HCT116 (cell line): Measurements from ENCODE around the gene TEKT3. TPM values are rescaled to one million over a fixed set of nuclear protein-coding genes. Genes with fewer than 3 reads are reported as not detected.

Source experiments
- ATAC-seq: fragments of 200-7000 bp; cut with Tn5 transposase; 2 replicates; pipeline ENCODE4 v1.9.1; 2020; ENCODE audit warnings: mild to moderate bottlenecking, moderate library complexity
- BruUV-seq: library from RNA; stranded (reverse); fragments of 400-500 nt; replicated peaks from 2 replicates; lab custom pipeline; 2021; lab: Mats Ljungman, UMichigan
- CTCF ChIA-PET: fragments of 300-600 bp; sonication (Branson Sonifier 250); formaldehyde crosslinking; loops from one replicate; lab custom pipeline; 2021; ENCODE audit warnings: antibody characterized with exemption; lab: Charles Lee
- POLR2A ChIA-PET: fragments of 300-600, 350-600 bp; sonication (Branson Sonifier 250); formaldehyde crosslinking; loops from one replicate; lab custom pipeline; 2021; ENCODE audit warnings: antibody characterized with exemption; lab: Charles Lee
- RAD21 ChIA-PET, 2 experiments: fragments of 300-600 bp; sonication (Branson Sonifier 250); formaldehyde crosslinking; loops; one replicate each; lab custom pipeline; 2023; ENCODE audit warnings: low total read pairs in 2 of 2; ENCODE audit not compliant: uncharacterized antibody in 2 of 2, unreplicated experiment in 2 of 2, low non-redundant PET in 1 of 2; lab: Charles Lee
- DNase-seq: peaks from one replicate; pipeline ENCODE4 v3.0.0-alpha.2; 2010; ENCODE audit warnings: low read depth, low spot score
- H2AFZ ChIP-seq: fragments of 200-600 bp; shearing (Covaris generic), sonication (generic); 2 replicates; pipeline ENCODE4 v1.6.1; 2017; ENCODE audit warnings: low read depth, mixed run types, mixed read lengths, antibody characterized with exemption, low read length; ENCODE audit not compliant: poor library complexity, severe bottlenecking
- H3K27ac ChIP-seq: 2 replicates; pipeline ENCODE4 v1.5.1; 2012; ENCODE audit warnings: low read depth, low read length
- H3K27me3 ChIP-seq: fragments of 200-600 bp; sonication (generic); 2 replicates; pipeline ENCODE4 v1.6.1; 2016; ENCODE audit warnings: mixed run types, low read length, mixed read lengths; ENCODE audit not compliant: insufficient read depth
- H3K36me3 ChIP-seq, 2 experiments: fragments of 200-500 bp in 1 of 2; fragments of 200-600 bp in 1 of 2; sonication (Bioruptor generic) in 1 of 2; sonication (generic) in 1 of 2; 2 replicates each; pipeline versions ENCODE4 v1.5.1 to v1.6.1; 2014 to 2016; ENCODE audit warnings: low read length in 2 of 2, inconsistent platforms in 1 of 2, mixed read lengths in 1 of 2, mixed run types in 1 of 2; ENCODE audit not compliant: insufficient read depth in 2 of 2, control insufficient read depth in 1 of 2
- H3K4me1 ChIP-seq, 2 experiments: fragments of 200-600 bp in 1 of 2; sonication (generic) in 1 of 2; 2 replicates each; pipeline versions ENCODE4 v1.5.1 to v1.6.1; 2012 to 2017; ENCODE audit warnings: low read length in 2 of 2, inconsistent platforms in 1 of 2, mild to moderate bottlenecking in 1 of 2, mixed read lengths in 1 of 2, mixed run types in 1 of 2, moderate library complexity in 1 of 2; ENCODE audit not compliant: insufficient read depth in 2 of 2, control insufficient read depth in 1 of 2
- H3K4me2 ChIP-seq: fragments of 200-600 bp; sonication (generic); 2 replicates; pipeline ENCODE4 v1.6.1; 2017; ENCODE audit warnings: mixed run types, low read length, mixed read lengths
- H3K4me3 ChIP-seq, 2 experiments: fragments of 200-600 bp in 1 of 2; sonication (generic) in 1 of 2; replicated peaks in 1 of 2; 2 replicates each; pipeline ENCODE4 v1.5.1; 2011 to 2016; ENCODE audit warnings: low read length in 2 of 2, control low read depth in 1 of 2, low read depth in 1 of 2, mild to moderate bottlenecking in 1 of 2, mixed read lengths in 1 of 2, mixed run types in 1 of 2
- H3K79me2 ChIP-seq: fragments of 200-600 bp; sonication (generic); 2 replicates; pipeline ENCODE4 v1.6.1; 2017; ENCODE audit warnings: mild to moderate bottlenecking, mixed run types, low read length, moderate library complexity, mixed read lengths; ENCODE audit not compliant: insufficient read depth
- H3K9ac ChIP-seq: fragments of 200-600 bp; sonication (generic); 2 replicates; pipeline ENCODE4 v1.6.1; 2016; ENCODE audit warnings: low read length, mixed read lengths
- H3K9me2 ChIP-seq: fragments of 200-600 bp; sonication (generic), shearing (Covaris generic); 2 replicates; pipeline ENCODE4 v1.6.1; 2017; ENCODE audit warnings: mixed run types, mild to moderate bottlenecking, moderate library complexity; ENCODE audit not compliant: insufficient read depth
- H3K9me3 ChIP-seq, 2 experiments: fragments of 200-500 bp in 1 of 2; fragments of 200-600 bp in 1 of 2; sonication (Bioruptor generic) in 1 of 2; sonication (generic) in 1 of 2; 2 replicates each; pipeline ENCODE4 v1.6.1; 2014 to 2017; ENCODE audit warnings: low read length in 2 of 2, mixed read lengths in 2 of 2, inconsistent platforms in 1 of 2, low read depth in 1 of 2, mild to moderate bottlenecking in 1 of 2, mixed run types in 1 of 2, moderate library complexity in 1 of 2; ENCODE audit not compliant: control insufficient read depth in 1 of 2, insufficient read depth in 1 of 2
- H4K20me1 ChIP-seq: fragments of 200-600 bp; sonication (generic), shearing (Covaris generic); 2 replicates; pipeline ENCODE4 v1.6.1; 2017; ENCODE audit warnings: mixed run types, mild to moderate bottlenecking, moderate library complexity; ENCODE audit not compliant: insufficient read depth
- CBX3 ChIP-seq: IDR thresholded peaks from 2 replicates; pipeline ENCODE4 v1.6.1; 2012; ENCODE audit warnings: low read depth
- EGR1 ChIP-seq: IDR thresholded peaks from 2 replicates; pipeline ENCODE4 v1.6.1; 2012; ENCODE audit warnings: low read depth
- ELF1 ChIP-seq: IDR thresholded peaks from 2 replicates; pipeline ENCODE4 v1.6.1; 2012; ENCODE audit warnings: low read depth, borderline replicate concordance
- JUND ChIP-seq: IDR thresholded peaks from 2 replicates; pipeline ENCODE4 v1.6.1; 2012
- POLR2A ChIP-seq: IDR thresholded peaks from 2 replicates; pipeline ENCODE4 v1.7.0; 2011; ENCODE audit warnings: borderline replicate concordance; ENCODE audit not compliant: insufficient read depth, insufficient read length; ENCODE audit errors: extremely low read depth
- POLR2AphosphoS5 ChIP-seq: IDR thresholded peaks from 2 replicates; pipeline ENCODE4 v1.6.1; 2011; ENCODE audit warnings: mild to moderate bottlenecking, low read depth, low read length, moderate library complexity
- SIN3A ChIP-seq: IDR thresholded peaks from 2 replicates; pipeline ENCODE4 v1.6.1; 2012; ENCODE audit warnings: low read depth
- SP1 ChIP-seq: IDR thresholded peaks from 2 replicates; pipeline ENCODE4 v1.6.1; 2012; ENCODE audit warnings: low read depth
- ZFX ChIP-seq: fragments of 450-650 bp; IDR thresholded peaks from 2 replicates; pipeline ENCODE4 v1.6.1; 2017
- ZNF274 ChIP-seq: fragments of 200-500 bp; sonication (Bioruptor generic); IDR thresholded peaks from 2 replicates; pipeline ENCODE4 v1.6.1; 2014; ENCODE audit warnings: mild to moderate bottlenecking, low read depth, low read length, inconsistent platforms
- intact Hi-C: fragments of 100-400 bp; cut with micrococcal nuclease; formaldehyde crosslinking; loops from 2 replicates; pipeline ENCODE4 v1.10.0; 2022
- total RNA-seq: library from RNA; stranded (reverse); gene quantifications from one replicate; pipeline ENCODE4 v1.2.1, GENCODE V29; 2021; ENCODE audit not compliant: unreplicated experiment
- TF ChIP-seq, protein P1 (sequence below): IDR thresholded peaks from 2 replicates; pipeline ENCODE4 v1.6.1; 2012; ENCODE audit warnings: low read depth
- TF ChIP-seq, protein P2 (sequence below): IDR thresholded peaks from 2 replicates; pipeline ENCODE4 v1.6.1; 2012
- TF ChIP-seq, protein P3 (sequence below): IDR thresholded peaks from 2 replicates; pipeline ENCODE4 v1.6.1; 2011; ENCODE audit warnings: mild to moderate bottlenecking, low read length, moderate library complexity; ENCODE audit not compliant: insufficient replicate concordance; ENCODE audit errors: extremely low read depth

TEKT3 gene
- total RNA-seq, 1 experiment from 2014 or later: 0.64 TPM

DNA sequence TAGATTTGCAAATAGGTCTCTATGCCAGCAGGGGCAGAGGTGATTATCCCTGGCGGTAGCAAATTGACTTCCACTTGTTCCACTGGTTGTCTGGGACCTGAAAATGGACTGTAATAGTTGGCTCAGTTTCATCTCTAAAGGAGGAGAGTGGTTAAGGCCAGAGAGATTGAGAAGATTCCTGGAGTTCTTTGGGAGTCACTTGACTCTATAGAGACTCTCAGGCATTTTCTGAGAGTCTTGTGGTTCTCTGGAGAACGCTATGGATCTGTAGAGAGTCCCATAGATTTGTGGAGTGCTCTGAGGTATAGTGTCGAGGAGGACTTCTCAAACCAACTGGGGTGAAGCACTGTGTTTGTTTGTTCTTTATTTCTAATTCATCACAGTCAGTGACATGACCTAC, 67.4 kb downstream of the TEKT3 start:
- intact Hi-C loops: no loop called here
- H3K4me1 ChIP-seq: peaks cover 0 to 8% of the 10 kb centered on the region in 2 experiments; a peak in 2 of 4 replicates
- H3K4me3 ChIP-seq: no peak overlapping the region
- DNase-seq (no peak), ATAC-seq (no peak)
- no peak for TF ChIP-seq JUND
- TF ChIP-seq ZNF274: no peak
- TF ChIP-seq POLR2A: no peak
- TF ChIP-seq, protein P1, sequence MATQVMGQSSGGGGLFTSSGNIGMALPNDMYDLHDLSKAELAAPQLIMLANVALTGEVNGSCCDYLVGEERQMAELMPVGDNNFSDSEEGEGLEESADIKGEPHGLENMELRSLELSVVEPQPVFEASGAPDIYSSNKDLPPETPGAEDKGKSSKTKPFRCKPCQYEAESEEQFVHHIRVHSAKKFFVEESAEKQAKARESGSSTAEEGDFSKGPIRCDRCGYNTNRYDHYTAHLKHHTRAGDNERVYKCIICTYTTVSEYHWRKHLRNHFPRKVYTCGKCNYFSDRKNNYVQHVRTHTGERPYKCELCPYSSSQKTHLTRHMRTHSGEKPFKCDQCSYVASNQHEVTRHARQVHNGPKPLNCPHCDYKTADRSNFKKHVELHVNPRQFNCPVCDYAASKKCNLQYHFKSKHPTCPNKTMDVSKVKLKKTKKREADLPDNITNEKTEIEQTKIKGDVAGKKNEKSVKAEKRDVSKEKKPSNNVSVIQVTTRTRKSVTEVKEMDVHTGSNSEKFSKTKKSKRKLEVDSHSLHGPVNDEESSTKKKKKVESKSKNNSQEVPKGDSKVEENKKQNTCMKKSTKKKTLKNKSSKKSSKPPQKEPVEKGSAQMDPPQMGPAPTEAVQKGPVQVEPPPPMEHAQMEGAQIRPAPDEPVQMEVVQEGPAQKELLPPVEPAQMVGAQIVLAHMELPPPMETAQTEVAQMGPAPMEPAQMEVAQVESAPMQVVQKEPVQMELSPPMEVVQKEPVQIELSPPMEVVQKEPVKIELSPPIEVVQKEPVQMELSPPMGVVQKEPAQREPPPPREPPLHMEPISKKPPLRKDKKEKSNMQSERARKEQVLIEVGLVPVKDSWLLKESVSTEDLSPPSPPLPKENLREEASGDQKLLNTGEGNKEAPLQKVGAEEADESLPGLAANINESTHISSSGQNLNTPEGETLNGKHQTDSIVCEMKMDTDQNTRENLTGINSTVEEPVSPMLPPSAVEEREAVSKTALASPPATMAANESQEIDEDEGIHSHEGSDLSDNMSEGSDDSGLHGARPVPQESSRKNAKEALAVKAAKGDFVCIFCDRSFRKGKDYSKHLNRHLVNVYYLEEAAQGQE: no peak
- TF ChIP-seq ELF1: no peak
- TF ChIP-seq, protein P2, sequence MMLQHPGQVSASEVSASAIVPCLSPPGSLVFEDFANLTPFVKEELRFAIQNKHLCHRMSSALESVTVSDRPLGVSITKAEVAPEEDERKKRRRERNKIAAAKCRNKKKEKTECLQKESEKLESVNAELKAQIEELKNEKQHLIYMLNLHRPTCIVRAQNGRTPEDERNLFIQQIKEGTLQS: no peak
- no peak for TF ChIP-seq POLR2AphosphoS5
- no peak for TF ChIP-seq EGR1
- TF ChIP-seq ZFX: no peak
- no peak for TF ChIP-seq SP1
- TF ChIP-seq SIN3A: no peak
- TF ChIP-seq, protein P3, sequence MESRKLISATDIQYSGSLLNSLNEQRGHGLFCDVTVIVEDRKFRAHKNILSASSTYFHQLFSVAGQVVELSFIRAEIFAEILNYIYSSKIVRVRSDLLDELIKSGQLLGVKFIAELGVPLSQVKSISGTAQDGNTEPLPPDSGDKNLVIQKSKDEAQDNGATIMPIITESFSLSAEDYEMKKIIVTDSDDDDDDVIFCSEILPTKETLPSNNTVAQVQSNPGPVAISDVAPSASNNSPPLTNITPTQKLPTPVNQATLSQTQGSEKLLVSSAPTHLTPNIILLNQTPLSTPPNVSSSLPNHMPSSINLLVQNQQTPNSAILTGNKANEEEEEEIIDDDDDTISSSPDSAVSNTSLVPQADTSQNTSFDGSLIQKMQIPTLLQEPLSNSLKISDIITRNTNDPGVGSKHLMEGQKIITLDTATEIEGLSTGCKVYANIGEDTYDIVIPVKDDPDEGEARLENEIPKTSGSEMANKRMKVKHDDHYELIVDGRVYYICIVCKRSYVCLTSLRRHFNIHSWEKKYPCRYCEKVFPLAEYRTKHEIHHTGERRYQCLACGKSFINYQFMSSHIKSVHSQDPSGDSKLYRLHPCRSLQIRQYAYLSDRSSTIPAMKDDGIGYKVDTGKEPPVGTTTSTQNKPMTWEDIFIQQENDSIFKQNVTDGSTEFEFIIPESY: no peak
- TF ChIP-seq CBX3: no peak
- TF ChIP-seq, all 23 proteins: peak for 0
- ChIA-PET RAD21 (no interaction called here), CTCF (no interaction called here), POLR2A (no interaction called here)
- H3K9ac ChIP-seq: no peak overlapping the region
- no peak overlapping the region for H2AFZ ChIP-seq
- no peaks in the 10 kb centered on the region for H4K20me1 ChIP-seq
- no peak overlapping the region for H3K27ac ChIP-seq
- BruUV-seq: no TSS peak
- H3K9me3 ChIP-seq: no peaks in the 10 kb centered on the region
- no peaks in the 10 kb centered on the region for H3K79me2 ChIP-seq
- no peaks in the 10 kb centered on the region for H3K9me2 ChIP-seq
- H3K36me3 ChIP-seq: no peaks in the 10 kb centered on the region
- H3K27me3 ChIP-seq: no peaks in the 10 kb centered on the region
- H3K4me2 ChIP-seq: no peak overlapping the region
